Measurements from ENCODE around the gene DGUOK. TPM values are rescaled to one million over a fixed set of nuclear protein-coding genes. Genes with fewer than 3 reads are reported as not detected.
"Not testable (repeated sequence)": the region's sequence is repeated elsewhere in the genome, so short reads cannot be mapped to it uniquely, and the experiment has no call there.

The DGUOK gene
- total RNA-seq (10 to 100 TPM; 40.0 to 87.5 (median 56.8) TPM), polyA plus RNA-seq (100 to 1,000 TPM in 1 of 3 donors, 10 to 100 TPM in 2; 57.1 to 112 (median 88.4) TPM)
- long read RNA-seq, donor 1, transcript DGUOK-202 (5 exons, 880 nt), result minor isoform, 8 of 57 reads
- long read RNA-seq, donor 1, transcript DGUOK-208 (6 exons, 1,029 nt), result major isoform, 15 of 57 reads
- long read RNA-seq, donor 1, transcript DGUOK-203 (4 exons, 703 nt), result minor isoform, 13 of 57 reads
- long read RNA-seq, donor 1, partial matches to known transcripts, result 5 of 57 reads
- long read RNA-seq, donor 1, other reads (novel, unspliced or antisense), result 12 of 57 reads
- long read RNA-seq, donor 2, transcript DGUOK-203 (4 exons, 703 nt), result major isoform, 9 of 38 reads
- long read RNA-seq, donor 2, transcript DGUOK-202 (5 exons, 880 nt), result minor isoform, 7 of 38 reads
- long read RNA-seq, donor 2, transcript DGUOK-208 (6 exons, 1,029 nt), result minor isoform, 7 of 38 reads
- long read RNA-seq, donor 2, partial matches to known transcripts, result 0 of 38 reads
- long read RNA-seq, donor 2, other reads (novel, unspliced or antisense), result 10 of 38 reads
- long read RNA-seq, donor 3, transcript DGUOK-201 (7 exons, 1,144 nt), result major isoform, 10 of 43 reads
- long read RNA-seq, donor 3, transcript DGUOK-203 (4 exons, 703 nt), result minor isoform, 9 of 43 reads
- long read RNA-seq, donor 3, transcript DGUOK-202 (5 exons, 880 nt), result minor isoform, 8 of 43 reads
- long read RNA-seq, donor 3, transcript DGUOK-208 (6 exons, 1,029 nt), result minor isoform, 5 of 43 reads
- long read RNA-seq, donor 3, partial matches to known transcripts, result 0 of 43 reads
- long read RNA-seq, donor 3, other reads (novel, unspliced or antisense), result 11 of 43 reads
- long read RNA-seq, donor 4, transcript DGUOK-202 (5 exons, 880 nt), result minor isoform, 8 of 78 reads
- long read RNA-seq, donor 4, transcript DGUOK-208 (6 exons, 1,029 nt), result minor isoform, 8 of 78 reads
- long read RNA-seq, donor 4, transcript DGUOK-201 (7 exons, 1,144 nt), result major isoform, 36 of 78 reads
- long read RNA-seq, donor 4, transcript DGUOK-203 (4 exons, 703 nt), result minor isoform, 12 of 78 reads
- long read RNA-seq, donor 4, partial matches to known transcripts, result 2 of 78 reads
- long read RNA-seq, donor 4, other reads (novel, unspliced or antisense), result 12 of 78 reads
- long read RNA-seq, donor 5, transcript DGUOK-201 (7 exons, 1,144 nt), result major isoform, 32 of 95 reads
- long read RNA-seq, donor 5, transcript DGUOK-203 (4 exons, 703 nt), result minor isoform, 20 of 95 reads
- long read RNA-seq, donor 5, transcript DGUOK-208 (6 exons, 1,029 nt), result minor isoform, 19 of 95 reads
- long read RNA-seq, donor 5, transcript DGUOK-202 (5 exons, 880 nt), result minor isoform, 7 of 95 reads
- long read RNA-seq, donor 5, partial matches to known transcripts, result 1 of 95 reads
- long read RNA-seq, donor 5, other reads (novel, unspliced or antisense), result 16 of 95 reads
- long read RNA-seq, donor 6, transcript DGUOK-208 (6 exons, 1,029 nt), result minor isoform, 15 of 69 reads
- long read RNA-seq, donor 6, transcript DGUOK-203 (4 exons, 703 nt), result major isoform, 16 of 69 reads
- long read RNA-seq, donor 6, transcript DGUOK-202 (5 exons, 880 nt), result minor isoform, 8 of 69 reads
- long read RNA-seq, donor 6, transcript DGUOK-201 (7 exons, 1,144 nt), result minor isoform, 11 of 69 reads
- long read RNA-seq, donor 6, partial matches to known transcripts, result 1 of 69 reads
- long read RNA-seq, donor 6, other reads (novel, unspliced or antisense), result 18 of 69 reads
- long read RNA-seq, donor 7, transcript DGUOK-203 (4 exons, 703 nt), result major isoform, 5 of 15 reads
- long read RNA-seq, donor 7, partial matches to known transcripts, result 0 of 15 reads
- long read RNA-seq, donor 7, other reads (novel, unspliced or antisense), result 0 of 15 reads
- long read RNA-seq, donor 8, transcript DGUOK-208 (6 exons, 1,029 nt), result minor isoform, 18 of 87 reads
- long read RNA-seq, donor 8, transcript DGUOK-202 (5 exons, 880 nt), result minor isoform, 7 of 87 reads
- long read RNA-seq, donor 8, transcript DGUOK-201 (7 exons, 1,144 nt), result minor isoform, 13 of 87 reads
- long read RNA-seq, donor 8, transcript DGUOK-203 (4 exons, 703 nt), result major isoform, 26 of 87 reads
- long read RNA-seq, donor 8, partial matches to known transcripts, result 0 of 87 reads
- long read RNA-seq, donor 8, other reads (novel, unspliced or antisense), result 21 of 87 reads
- long read RNA-seq, donor 9, transcript DGUOK-203 (4 exons, 703 nt), result major isoform, 19 of 76 reads
- long read RNA-seq, donor 9, transcript DGUOK-208 (6 exons, 1,029 nt), result minor isoform, 12 of 76 reads
- long read RNA-seq, donor 9, partial matches to known transcripts, result 20 of 76 reads
- long read RNA-seq, donor 9, other reads (novel, unspliced or antisense), result 18 of 76 reads
- long read RNA-seq, donor 10, transcript DGUOK-208 (6 exons, 1,029 nt), result minor isoform, 5 of 21 reads
- long read RNA-seq, donor 10, transcript DGUOK-201 (7 exons, 1,144 nt), result major isoform, 9 of 21 reads
- long read RNA-seq, donor 10, partial matches to known transcripts, result 0 of 21 reads
- long read RNA-seq, donor 10, other reads (novel, unspliced or antisense), result 0 of 21 reads

DNA sequence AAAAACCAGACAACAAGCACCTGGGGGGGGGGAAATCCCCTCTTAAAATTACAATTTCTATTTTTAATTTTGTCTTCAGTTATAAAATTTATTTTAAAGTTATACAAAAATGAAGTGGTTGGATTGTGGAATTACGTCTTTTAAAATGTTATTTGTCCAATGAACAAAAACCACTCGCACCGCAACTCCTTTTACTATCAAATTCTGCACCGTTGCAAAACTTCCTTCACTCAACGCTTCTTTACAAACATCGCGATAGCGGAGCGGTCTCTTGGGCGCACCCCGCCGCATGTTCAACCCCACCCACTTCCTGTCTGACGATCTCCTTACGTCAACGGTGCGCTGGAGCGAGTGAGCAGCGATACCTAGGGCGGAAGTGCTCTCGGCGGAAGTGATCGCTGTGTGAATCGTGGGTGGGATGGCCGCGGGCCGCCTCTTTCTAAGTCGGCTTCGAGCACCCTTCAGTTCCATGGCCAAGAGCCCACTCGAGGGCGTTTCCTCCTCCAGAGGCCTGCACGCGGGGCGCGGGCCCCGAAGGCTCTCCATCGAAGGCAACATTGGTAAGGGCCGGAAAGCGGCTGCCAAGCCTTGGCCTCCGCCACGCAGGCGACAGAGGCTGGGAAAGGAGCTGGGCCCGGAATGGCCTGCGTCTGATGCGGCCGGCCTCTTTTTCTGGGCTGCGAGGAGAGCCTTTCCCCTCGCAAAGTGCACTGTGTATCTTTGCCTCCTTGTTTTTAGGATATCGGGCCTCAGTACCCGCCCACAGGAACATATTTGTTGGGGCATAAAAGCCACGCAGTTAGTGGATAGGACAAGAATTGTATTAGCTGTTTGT lies at the start of gene DGUOK:
Gene DGUOK (plus strand): TSS at position 388 of the 835 bp plus-strand sequence. CDS start 31 bp downstream, at position 419.
- 0% methylated on average over 21 to 50 of the region's 50 CpGs for WGBS, 4 donors
- Histone ChIP-seq H3K4me1 (replicated peaks in 1 of 2) (peaks cover 18 to 41% of the 10 kb centered on the region in 2 donors), H3K27ac (peak within 1 kb of the TSS; percentile 88 to 96 (median 93)), H3K4me3 (peak within 1 kb of the TSS; percentile 58 to 97 (median 76)), H3K27me3 (no peaks in the 10 kb centered on the region), H3K36me3 (replicated peaks in 1 of 2) (no peaks in the 10 kb centered on the region), H3K9me3 (replicated peaks in 1 of 3) (no peaks in the 10 kb centered on the region)
- DNase-seq, result peak; percentile 97 to 100 (median 99)
- intact Hi-C loops (cut with DNase I), result no loop called here
- peak; percentile 92 for TF ChIP-seq POLR2A (IDR thresholded peaks at IDR 0.05)
- TF ChIP-seq, protein P1, sequence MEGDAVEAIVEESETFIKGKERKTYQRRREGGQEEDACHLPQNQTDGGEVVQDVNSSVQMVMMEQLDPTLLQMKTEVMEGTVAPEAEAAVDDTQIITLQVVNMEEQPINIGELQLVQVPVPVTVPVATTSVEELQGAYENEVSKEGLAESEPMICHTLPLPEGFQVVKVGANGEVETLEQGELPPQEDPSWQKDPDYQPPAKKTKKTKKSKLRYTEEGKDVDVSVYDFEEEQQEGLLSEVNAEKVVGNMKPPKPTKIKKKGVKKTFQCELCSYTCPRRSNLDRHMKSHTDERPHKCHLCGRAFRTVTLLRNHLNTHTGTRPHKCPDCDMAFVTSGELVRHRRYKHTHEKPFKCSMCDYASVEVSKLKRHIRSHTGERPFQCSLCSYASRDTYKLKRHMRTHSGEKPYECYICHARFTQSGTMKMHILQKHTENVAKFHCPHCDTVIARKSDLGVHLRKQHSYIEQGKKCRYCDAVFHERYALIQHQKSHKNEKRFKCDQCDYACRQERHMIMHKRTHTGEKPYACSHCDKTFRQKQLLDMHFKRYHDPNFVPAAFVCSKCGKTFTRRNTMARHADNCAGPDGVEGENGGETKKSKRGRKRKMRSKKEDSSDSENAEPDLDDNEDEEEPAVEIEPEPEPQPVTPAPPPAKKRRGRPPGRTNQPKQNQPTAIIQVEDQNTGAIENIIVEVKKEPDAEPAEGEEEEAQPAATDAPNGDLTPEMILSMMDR (IDR thresholded peaks at IDR 0.05), result peak in 2 of 6 experiments; percentile 2 to 8

DNA sequence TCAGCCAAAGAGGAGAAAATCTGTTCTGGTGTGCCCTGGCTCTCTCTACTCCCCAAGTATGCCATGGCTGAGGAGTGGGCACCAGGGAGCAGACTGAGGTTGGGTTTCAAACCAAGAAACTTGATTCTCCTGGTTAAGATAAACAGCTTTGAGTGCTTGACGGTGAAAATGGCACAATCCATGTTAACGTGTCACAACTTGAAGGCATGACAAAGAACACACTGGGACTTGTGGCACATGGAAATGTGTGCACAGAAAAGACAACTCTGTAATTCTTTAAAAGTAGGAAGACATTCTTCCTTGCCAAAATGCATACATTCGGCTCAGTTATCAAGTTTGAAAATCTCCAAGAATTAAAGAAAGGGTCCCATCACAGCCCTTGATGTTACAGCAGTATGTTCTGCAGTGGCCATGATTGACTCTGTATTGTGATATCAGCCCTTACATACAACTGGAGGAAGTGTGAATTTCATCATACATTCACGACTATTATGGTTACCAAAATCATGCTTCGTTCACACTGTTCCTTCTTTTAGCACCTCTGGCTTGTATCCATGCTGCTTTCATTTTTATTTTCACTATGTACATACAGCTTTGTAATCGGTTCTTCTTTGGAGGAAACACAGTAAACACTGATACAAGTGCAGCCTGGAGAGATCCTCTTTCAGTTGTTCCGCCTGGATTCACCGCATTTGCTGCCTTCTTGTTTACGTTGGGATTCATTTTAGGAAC lies 49.4 kb upstream of the DGUOK start:
- no peak overlapping the region for H3K27ac ChIP-seq
- intact Hi-C loops (cut with DNase I), result no loop called here
- no peaks in the 10 kb centered on the region for H3K4me1 ChIP-seq (replicated peaks in 1 of 2)
- 48 to 69% (median 53%) methylated on average over 9 of the region's 9 CpGs for WGBS, 4 donors
- H3K36me3 ChIP-seq (replicated peaks in 1 of 2), result no peaks in the 10 kb centered on the region
- no peaks in the 10 kb centered on the region for H3K27me3 ChIP-seq
- TF ChIP-seq, protein P1 (IDR thresholded peaks at IDR 0.05), result no peak
- TF ChIP-seq POLR2A (IDR thresholded peaks at IDR 0.05), result no peak
- H3K4me3 ChIP-seq, result no peak overlapping the region
- no peaks in the 10 kb centered on the region for H3K9me3 ChIP-seq (replicated peaks in 1 of 3)
- no peak for DNase-seq

DNA sequence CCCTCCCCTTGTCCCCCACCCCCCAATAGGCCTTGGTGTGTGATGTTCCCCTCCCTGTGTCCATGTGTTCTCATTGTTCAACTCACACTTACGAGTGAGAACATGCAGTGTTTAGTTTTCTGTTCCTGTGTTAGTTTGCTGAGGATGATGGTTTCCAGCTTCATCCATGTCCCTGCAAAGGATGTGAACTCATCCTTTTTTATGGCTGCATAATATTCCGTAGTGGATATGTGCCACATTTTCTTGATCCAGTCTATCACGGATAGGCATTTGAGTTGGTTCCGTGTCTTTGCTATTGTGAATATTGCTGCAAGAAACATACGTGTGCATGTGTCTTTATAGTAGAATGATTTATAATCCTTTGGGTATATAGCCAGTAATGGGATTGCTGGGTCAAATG lies 48.7 kb upstream of the DGUOK start:
- 83 to 97% (median 89%) methylated on average over 5 of the region's 5 CpGs for WGBS, 4 donors
- H3K36me3 ChIP-seq (replicated peaks in 1 of 2); DNase-seq; H3K4me1 ChIP-seq (replicated peaks in 1 of 2); intact Hi-C loops (cut with DNase I); H3K27ac ChIP-seq; H3K27me3 ChIP-seq; H3K9me3 ChIP-seq (replicated peaks in 1 of 3); H3K4me3 ChIP-seq: not testable (repeated sequence)

Measured in adrenal gland (tissue), 19 donors.